Measurements from ENCODE around the gene CHRDL2.

DNA sequence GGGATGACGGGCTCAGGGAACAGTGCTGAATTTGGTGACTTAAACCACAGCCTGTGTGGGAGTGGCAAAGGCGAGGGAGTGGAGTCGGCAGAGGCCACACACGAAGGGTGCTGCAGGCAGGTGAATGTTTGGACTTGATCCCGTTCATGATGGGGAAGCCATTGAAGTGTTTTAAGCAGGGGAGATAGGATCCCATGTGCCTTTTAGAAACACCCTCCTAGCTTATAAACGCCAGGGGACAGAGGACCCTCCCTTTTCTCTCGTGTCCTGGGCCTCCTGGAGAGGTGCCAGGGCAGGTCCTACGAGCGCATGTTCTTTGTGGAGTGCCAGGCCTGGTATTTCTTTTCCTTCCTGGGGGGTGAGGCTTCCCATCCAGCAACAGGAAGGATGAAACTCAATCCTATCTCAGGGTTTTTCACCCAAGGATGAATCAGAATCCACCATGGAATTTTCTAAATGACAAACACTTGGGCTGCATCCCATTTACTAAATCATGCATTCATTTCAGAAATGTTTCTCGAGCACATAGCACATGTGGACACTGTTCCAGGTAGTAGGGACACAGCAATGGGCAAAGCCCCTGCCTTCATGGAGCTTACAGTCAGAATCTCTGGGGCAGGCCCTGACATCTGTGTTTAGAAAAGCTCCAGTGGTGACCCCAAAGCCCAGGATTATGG, 59.6 kb downstream of the CHRDL2 start:
- TF ChIP-seq POLR2A (IDR thresholded peaks at IDR 0.05): no peak
- TF ChIP-seq, protein P1, sequence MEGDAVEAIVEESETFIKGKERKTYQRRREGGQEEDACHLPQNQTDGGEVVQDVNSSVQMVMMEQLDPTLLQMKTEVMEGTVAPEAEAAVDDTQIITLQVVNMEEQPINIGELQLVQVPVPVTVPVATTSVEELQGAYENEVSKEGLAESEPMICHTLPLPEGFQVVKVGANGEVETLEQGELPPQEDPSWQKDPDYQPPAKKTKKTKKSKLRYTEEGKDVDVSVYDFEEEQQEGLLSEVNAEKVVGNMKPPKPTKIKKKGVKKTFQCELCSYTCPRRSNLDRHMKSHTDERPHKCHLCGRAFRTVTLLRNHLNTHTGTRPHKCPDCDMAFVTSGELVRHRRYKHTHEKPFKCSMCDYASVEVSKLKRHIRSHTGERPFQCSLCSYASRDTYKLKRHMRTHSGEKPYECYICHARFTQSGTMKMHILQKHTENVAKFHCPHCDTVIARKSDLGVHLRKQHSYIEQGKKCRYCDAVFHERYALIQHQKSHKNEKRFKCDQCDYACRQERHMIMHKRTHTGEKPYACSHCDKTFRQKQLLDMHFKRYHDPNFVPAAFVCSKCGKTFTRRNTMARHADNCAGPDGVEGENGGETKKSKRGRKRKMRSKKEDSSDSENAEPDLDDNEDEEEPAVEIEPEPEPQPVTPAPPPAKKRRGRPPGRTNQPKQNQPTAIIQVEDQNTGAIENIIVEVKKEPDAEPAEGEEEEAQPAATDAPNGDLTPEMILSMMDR (IDR thresholded peaks at IDR 0.05): no peak
